ENCODE data around the gene SHISA6. TPM values are rescaled to one million over a fixed set of nuclear protein-coding genes. Genes with fewer than 3 reads are reported as not detected.

The SHISA6 gene
- total RNA-seq, 2 experiments from 2014 or later: not detected

DNA sequence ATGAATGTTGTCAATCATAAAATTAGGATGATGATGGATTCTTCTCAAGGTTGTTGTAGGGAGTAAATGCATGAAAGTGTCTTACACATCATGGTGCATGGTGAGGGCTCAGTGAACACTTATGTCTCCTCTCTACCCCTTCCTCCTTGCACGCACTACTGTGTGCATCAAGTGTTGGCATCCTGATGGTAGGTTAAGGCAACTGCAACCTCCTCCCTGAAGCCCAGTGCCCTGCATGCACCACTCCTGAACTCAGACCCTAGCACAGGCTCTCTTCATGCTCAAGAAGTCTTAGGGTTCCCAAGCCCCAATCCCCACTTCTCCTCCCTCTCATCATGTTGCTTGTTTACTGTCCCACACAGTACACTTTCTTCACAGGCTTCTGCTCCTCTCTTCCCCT, 251.5 kb downstream of the SHISA6 start:
- Mint-ChIP-seq H3K4me3 (no peak overlapping the region), H3K27me3 (ENCODE audit: low read depth) (no peaks in the 10 kb centered on the region), H3K27ac (no peak overlapping the region), H3K9me3 (ENCODE audit: insufficient read depth) (peaks cover 11% of the 10 kb centered on the region), H3K36me3 (ENCODE audit: low read depth) (no peaks in the 10 kb centered on the region), H3K4me1 (ENCODE audit: low read depth) (no peaks in the 10 kb centered on the region)
- POLR2A ChIA-PET: no interaction called here
- ATAC-seq (no peak), DNase-seq (no peak)
- CTCF ChIA-PET: no interaction called here

DNA sequence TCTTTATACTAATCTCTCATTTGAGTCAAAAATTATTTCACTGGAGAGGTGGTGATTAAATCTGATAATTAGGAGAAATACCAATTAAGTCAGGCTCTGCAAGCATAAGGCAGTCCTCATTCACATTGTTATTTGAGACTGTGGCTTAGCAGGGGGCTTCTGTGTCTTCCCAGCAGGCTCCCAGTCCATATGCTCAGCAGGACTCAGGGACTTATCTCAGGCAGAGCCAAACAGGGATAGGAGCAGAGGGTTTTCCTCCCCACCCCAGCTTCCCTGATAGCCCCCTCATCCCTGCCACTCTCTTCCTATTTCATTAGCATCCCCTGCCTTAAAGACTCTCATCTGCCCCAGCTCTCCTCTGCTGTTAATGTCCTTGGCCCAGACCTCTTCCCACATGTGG, 252.9 kb downstream of the SHISA6 start:
- no peak overlapping the region for H3K27ac Mint-ChIP-seq
- H3K36me3 Mint-ChIP-seq (ENCODE audit: low read depth): no peaks in the 10 kb centered on the region
- DNase-seq (no peak), ATAC-seq (no peak)
- no peaks in the 10 kb centered on the region for H3K4me1 Mint-ChIP-seq (ENCODE audit: low read depth)
- no peak overlapping the region for H3K4me3 Mint-ChIP-seq
- POLR2A ChIA-PET: no interaction called here
- CTCF ChIA-PET: no interaction called here
- H3K27me3 Mint-ChIP-seq (ENCODE audit: low read depth): no peaks in the 10 kb centered on the region
- peaks cover 11% of the 10 kb centered on the region for H3K9me3 Mint-ChIP-seq (ENCODE audit: insufficient read depth)

DNA sequence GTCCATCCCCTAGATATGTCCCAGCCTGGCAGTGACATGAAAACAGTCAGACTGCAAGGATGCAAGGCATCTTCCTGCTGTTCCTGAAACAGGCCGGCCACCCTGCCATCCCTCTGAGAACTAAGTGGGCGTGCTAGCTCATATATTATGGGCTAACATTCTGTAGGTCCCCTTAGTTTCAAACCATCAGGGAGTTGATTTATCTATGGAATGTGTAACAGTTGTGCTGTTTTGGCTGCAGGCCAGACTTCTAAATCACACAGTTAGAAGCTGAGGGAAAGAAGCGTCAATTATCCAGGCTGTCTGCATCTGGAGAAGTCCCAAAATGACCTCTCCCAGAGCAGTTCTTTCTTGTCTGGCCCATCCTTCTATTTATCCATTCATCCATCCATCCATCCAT, 254.6 kb downstream of the SHISA6 start:
- no peak for ATAC-seq
- no peak for DNase-seq
- H3K4me3 Mint-ChIP-seq: no peak overlapping the region
- H3K27me3 Mint-ChIP-seq (ENCODE audit: low read depth): no peaks in the 10 kb centered on the region
- H3K9me3 Mint-ChIP-seq (ENCODE audit: insufficient read depth): peaks cover 8% of the 10 kb centered on the region
- H3K27ac Mint-ChIP-seq: no peak overlapping the region
- no peaks in the 10 kb centered on the region for H3K36me3 Mint-ChIP-seq (ENCODE audit: low read depth)
- CTCF ChIA-PET: no interaction called here
- H3K4me1 Mint-ChIP-seq (ENCODE audit: low read depth): no peaks in the 10 kb centered on the region
- POLR2A ChIA-PET: no interaction called here

DNA sequence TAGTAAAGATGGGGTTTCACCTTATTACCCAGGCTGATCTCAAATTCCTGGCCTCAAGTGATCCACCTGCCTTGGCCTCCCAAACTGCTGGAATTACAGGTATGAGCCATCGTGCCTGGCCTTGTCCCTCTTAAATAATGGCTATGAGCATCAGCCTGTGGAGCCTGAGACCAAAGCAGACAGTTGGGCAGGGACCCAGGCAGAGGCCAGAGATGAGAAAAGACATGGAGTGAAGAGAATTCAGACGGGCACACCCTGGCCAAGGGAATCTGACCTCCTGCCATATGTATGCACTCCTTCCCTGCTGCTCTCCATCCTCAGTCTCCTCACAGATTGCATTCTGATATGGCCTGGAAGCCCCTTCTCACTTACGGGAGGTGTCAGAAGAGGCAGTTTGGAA, 258.9 kb downstream of the SHISA6 start:
- no peak for DNase-seq
- ChIA-PET CTCF (no interaction called here), POLR2A (no interaction called here)
- no peak overlapping the region for H3K27ac Mint-ChIP-seq
- no peaks in the 10 kb centered on the region for H3K36me3 Mint-ChIP-seq (ENCODE audit: low read depth)
- H3K4me1 Mint-ChIP-seq (ENCODE audit: low read depth): no peaks in the 10 kb centered on the region
- H3K9me3 Mint-ChIP-seq (ENCODE audit: insufficient read depth): no peaks in the 10 kb centered on the region
- no peak overlapping the region for H3K4me3 Mint-ChIP-seq
- no peak for ATAC-seq
- no peaks in the 10 kb centered on the region for H3K27me3 Mint-ChIP-seq (ENCODE audit: low read depth)

DNA sequence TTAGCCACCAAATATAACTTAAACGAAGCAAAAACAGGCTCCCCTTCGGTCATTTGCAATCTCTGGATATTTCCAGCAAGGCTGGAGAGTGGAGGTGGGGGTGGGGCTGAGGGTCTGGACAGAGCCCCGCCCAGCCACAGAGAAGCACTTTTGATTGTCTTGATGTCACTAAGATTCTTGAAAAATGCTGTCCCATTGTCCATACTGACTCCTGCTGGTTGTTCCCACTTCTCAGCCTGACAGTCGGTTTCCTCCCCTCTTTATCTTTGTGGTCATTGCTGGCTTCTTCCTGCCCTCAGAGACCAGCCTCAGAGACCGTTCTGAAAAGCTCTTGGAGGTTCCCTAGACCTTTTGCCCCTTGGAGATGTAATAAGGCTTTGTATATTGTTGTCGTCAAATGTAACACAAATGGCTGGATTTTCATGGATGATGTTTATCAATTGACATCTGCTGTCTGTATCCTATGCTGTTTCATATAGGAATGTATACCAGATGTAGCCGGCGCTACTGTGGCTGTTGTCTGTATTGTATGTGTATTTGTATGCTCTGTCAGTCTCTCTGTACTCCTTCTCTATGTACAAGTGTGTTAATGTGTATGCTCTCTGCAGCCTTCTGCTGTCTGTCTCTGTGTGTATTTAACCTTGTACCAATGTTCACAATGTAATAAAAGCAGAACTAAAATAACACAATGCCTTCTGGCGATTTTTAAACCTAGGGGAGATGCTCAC, 262.5 kb downstream of the SHISA6 start:
- Mint-ChIP-seq H3K4me1 (ENCODE audit: low read depth) (no peaks in the 10 kb centered on the region), H3K27ac (no peak overlapping the region)

DNA sequence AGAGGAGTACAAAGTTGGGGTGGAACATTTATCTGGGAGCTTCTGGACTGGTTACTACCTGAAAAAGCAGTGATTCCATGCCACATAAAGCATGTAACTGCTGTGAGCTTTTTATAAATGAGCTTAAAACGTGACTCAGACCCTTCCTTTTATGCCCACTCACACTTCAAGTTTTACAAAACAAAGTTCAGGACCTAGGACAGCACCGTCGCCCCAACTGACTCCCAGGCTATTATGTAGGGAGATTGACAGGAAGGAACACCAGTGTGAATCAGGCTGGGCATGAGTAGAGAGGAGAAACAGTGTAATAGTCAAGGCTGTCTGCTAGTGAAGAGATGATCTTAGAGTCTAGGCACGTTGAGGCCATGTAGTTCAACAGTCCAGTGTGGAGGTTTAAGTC, 265.6 kb downstream of the SHISA6 start:
- ChIA-PET CTCF (no interaction called here), POLR2A (no interaction called here)
- Mint-ChIP-seq H3K4me1 (ENCODE audit: low read depth) (no peaks in the 10 kb centered on the region), H3K9me3 (ENCODE audit: insufficient read depth) (peaks cover 9% of the 10 kb centered on the region), H3K27me3 (ENCODE audit: low read depth) (no peaks in the 10 kb centered on the region), H3K27ac (no peak overlapping the region), H3K4me3 (no peak overlapping the region), H3K36me3 (ENCODE audit: low read depth) (no peaks in the 10 kb centered on the region)
- DNase-seq (no peak), ATAC-seq (no peak)

More for the DNA sequence above, 262.5 kb downstream of the SHISA6 start:
- no peaks in the 10 kb centered on the region for H3K36me3 Mint-ChIP-seq (ENCODE audit: low read depth)
- H3K4me3 Mint-ChIP-seq: no peak overlapping the region
- ATAC-seq: no peak
- no peak for DNase-seq
- ChIA-PET CTCF (no interaction called here), POLR2A (no interaction called here)
- peaks cover 9% of the 10 kb centered on the region for H3K9me3 Mint-ChIP-seq (ENCODE audit: insufficient read depth)
- no peaks in the 10 kb centered on the region for H3K27me3 Mint-ChIP-seq (ENCODE audit: low read depth)

DNA sequence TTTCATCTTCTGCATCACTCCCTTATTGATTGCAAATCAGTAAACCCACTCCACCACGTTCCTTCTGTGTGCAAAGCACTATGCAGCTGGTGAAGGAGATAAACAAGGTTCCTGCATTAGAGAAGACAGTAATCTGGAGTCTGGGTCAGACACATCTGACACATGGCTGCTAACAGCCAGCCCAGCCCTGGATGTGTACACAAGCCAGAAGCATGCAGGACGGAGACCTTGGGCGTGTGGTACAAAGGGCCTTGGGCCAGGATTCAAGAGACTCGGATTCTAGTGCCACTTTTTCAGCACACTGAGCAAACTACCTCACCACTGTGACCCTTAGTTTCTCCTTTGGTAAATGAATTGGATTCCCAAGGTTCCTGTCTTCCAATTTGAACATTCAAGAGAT, 270.7 kb downstream of the SHISA6 start:
- ATAC-seq: no peak
- H3K27ac Mint-ChIP-seq: no peak overlapping the region
- H3K9me3 Mint-ChIP-seq (ENCODE audit: insufficient read depth): peaks cover 9% of the 10 kb centered on the region
- ChIA-PET CTCF (no interaction called here), POLR2A (no interaction called here)
- H3K4me1 Mint-ChIP-seq (ENCODE audit: low read depth): no peaks in the 10 kb centered on the region
- DNase-seq: no peak
- no peak overlapping the region for H3K4me3 Mint-ChIP-seq
- H3K27me3 Mint-ChIP-seq (ENCODE audit: low read depth): no peaks in the 10 kb centered on the region
- no peaks in the 10 kb centered on the region for H3K36me3 Mint-ChIP-seq (ENCODE audit: low read depth)

DNA sequence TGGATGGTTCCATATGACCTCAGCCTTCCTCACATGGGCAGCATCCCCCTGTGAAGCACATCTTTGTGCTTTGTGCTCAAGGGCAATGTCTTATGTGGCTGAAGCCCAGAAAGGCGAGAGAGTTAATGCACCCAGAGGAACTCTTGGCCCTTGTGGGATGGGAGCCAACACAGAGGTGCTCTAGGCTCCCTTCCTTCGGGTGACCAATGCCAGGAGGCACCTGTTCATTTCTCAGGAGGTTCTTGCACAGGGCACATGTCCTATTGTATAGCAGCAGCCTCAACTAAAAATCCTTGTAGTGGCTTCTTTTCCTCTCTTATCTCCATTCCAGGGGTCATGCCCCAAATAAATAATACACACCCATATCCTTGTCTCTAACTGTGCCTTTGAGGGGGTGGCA, 273.6 kb downstream of the SHISA6 start:
- ATAC-seq (no peak), DNase-seq (no peak)
- no peaks in the 10 kb centered on the region for H3K9me3 Mint-ChIP-seq (ENCODE audit: insufficient read depth)
- no peaks in the 10 kb centered on the region for H3K4me1 Mint-ChIP-seq (ENCODE audit: low read depth)
- ChIA-PET POLR2A (no interaction called here), CTCF (interaction anchor here (0.6 kb wide), 1 partner anchor 33 kb away, joined by 3 read pairs; no protein-coding TSS in a partner anchor)
- no peak overlapping the region for H3K27ac Mint-ChIP-seq
- no peak overlapping the region for H3K4me3 Mint-ChIP-seq
- no peaks in the 10 kb centered on the region for H3K36me3 Mint-ChIP-seq (ENCODE audit: low read depth)
- no peaks in the 10 kb centered on the region for H3K27me3 Mint-ChIP-seq (ENCODE audit: low read depth)

DNA sequence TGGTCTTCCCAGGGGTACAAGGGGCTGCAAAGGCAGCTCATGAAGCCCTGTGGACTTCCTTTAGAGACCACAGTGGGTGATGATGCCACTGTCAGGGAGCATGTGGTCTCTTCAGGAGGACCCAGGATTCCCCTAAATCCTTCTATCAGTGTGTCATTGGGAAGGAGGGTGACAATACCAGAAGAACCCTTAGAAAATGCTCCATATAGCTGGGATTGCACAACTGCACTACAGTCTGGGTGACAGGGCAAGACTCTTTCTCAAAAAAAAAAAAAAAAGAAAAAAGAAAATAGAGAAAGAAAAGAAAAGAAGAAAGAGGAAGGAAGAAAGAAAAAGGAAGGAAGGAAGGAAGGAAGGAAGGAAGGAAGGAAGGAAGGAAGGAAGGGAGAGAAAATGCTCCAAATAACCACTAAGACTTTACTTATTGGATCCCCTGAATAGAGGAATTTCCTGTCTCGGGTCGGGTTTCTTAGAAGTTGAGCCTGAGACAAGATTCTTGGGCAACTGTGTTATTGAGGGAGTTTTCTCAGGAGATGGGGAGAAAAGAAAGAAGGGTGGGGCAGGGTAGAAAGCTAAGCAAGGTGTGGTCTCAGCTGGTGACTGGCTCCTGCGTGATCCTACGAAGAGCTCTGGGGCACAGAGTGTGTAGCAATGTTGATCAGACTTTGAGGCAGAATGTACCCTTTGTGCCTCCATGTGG, 274.1 kb downstream of the SHISA6 start:
- POLR2A ChIA-PET: no interaction called here
- no peaks in the 10 kb centered on the region for H3K36me3 Mint-ChIP-seq (ENCODE audit: low read depth)
- no peaks in the 10 kb centered on the region for H3K9me3 Mint-ChIP-seq (ENCODE audit: insufficient read depth)
- CTCF ChIA-PET: no interaction called here
- ATAC-seq: no peak
- no peak overlapping the region for H3K27ac Mint-ChIP-seq
- H3K27me3 Mint-ChIP-seq (ENCODE audit: low read depth): no peaks in the 10 kb centered on the region
- H3K4me1 Mint-ChIP-seq (ENCODE audit: low read depth): no peaks in the 10 kb centered on the region
- H3K4me3 Mint-ChIP-seq: no peak overlapping the region
- DNase-seq: no peak

DNA sequence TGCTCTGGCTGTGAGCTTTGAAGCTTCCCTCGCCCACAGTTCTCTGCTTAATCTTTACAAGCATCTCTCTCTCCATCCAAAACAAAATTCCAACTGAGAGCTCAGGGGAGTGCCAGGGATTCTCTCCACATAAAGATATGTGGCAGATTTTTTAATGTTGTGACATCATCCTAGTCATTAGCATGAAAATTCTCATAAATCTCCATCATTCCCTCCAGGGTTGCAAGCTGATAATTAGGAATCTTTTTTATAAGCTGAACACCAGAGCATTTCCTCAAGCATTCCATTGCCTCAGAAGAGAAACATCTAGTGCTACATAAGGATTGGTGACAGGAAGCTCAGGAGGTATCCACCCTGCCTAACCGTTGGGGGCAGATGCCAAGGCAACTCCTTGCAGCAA, 274.9 kb downstream of the SHISA6 start:
- no peak for DNase-seq

DNA sequence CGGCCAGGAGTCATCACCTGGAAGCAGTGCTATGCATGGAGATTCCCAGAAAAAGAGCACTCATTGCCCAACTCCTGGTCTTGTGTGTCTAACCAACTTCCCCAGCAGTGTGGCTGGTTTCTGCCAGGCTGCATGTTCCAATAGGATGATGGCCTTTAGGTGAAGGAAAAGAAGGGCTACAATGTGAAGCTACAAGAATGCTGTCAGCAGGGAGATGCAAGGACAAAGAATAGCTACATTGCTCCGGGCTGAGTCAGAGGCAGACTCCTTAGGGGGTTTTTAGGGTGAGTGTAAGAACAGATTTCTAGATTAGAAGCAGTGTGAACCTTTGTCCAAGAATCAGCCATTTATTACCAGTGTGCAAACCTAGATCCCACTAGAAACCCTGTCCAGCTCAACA, 294.2 kb downstream of the SHISA6 start:
- no peaks in the 10 kb centered on the region for H3K27me3 Mint-ChIP-seq (ENCODE audit: low read depth)
- DNase-seq (no peak), ATAC-seq (no peak)
- H3K27ac Mint-ChIP-seq: no peak overlapping the region
- ChIA-PET CTCF (interaction anchor here (1.2 kb wide), 1 partner anchor 8 kb away, joined by 3 read pairs; no protein-coding TSS in a partner anchor), POLR2A (no interaction called here)
- no peaks in the 10 kb centered on the region for H3K4me1 Mint-ChIP-seq (ENCODE audit: low read depth)
- no peak overlapping the region for H3K4me3 Mint-ChIP-seq
- peaks cover 18% of the 10 kb centered on the region for H3K9me3 Mint-ChIP-seq (ENCODE audit: insufficient read depth)
- H3K36me3 Mint-ChIP-seq (ENCODE audit: low read depth): no peaks in the 10 kb centered on the region

More for the DNA sequence above, 274.9 kb downstream of the SHISA6 start:
- no peaks in the 10 kb centered on the region for H3K27me3 Mint-ChIP-seq (ENCODE audit: low read depth)
- no peak for ATAC-seq
- POLR2A ChIA-PET: no interaction called here
- H3K9me3 Mint-ChIP-seq (ENCODE audit: insufficient read depth): no peaks in the 10 kb centered on the region
- H3K4me3 Mint-ChIP-seq: no peak overlapping the region
- no peaks in the 10 kb centered on the region for H3K4me1 Mint-ChIP-seq (ENCODE audit: low read depth)
- CTCF ChIA-PET: no interaction called here
- no peaks in the 10 kb centered on the region for H3K36me3 Mint-ChIP-seq (ENCODE audit: low read depth)
- no peak overlapping the region for H3K27ac Mint-ChIP-seq

DNA sequence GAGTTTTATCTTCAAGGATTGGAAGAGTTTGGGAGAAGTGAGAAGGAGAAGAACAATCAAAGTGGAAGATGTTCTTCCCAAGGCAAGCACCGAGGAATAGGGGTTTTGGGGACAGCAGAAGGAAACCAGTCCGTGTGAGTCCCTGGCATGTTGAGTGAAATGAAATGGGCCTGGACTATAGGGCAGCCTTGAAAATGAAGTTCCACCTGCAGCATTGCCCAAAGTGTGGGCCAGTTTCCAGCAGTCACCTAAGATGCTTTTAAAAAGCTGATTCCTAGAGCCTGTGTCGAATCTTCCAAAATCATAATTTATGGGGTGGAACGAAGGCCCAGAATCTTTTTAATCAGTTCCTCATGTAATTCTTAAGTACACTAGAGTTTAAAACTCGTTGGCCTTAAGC, 297.4 kb downstream of the SHISA6 start:
- CTCF ChIA-PET: no interaction called here
- Mint-ChIP-seq H3K4me3 (no peak overlapping the region), H3K27me3 (ENCODE audit: low read depth) (no peaks in the 10 kb centered on the region), H3K9me3 (ENCODE audit: insufficient read depth) (peaks cover 10% of the 10 kb centered on the region), H3K4me1 (ENCODE audit: low read depth) (no peaks in the 10 kb centered on the region), H3K27ac (no peak overlapping the region), H3K36me3 (ENCODE audit: low read depth) (no peaks in the 10 kb centered on the region)
- POLR2A ChIA-PET: no interaction called here
- ATAC-seq (no peak), DNase-seq (no peak)

DNA sequence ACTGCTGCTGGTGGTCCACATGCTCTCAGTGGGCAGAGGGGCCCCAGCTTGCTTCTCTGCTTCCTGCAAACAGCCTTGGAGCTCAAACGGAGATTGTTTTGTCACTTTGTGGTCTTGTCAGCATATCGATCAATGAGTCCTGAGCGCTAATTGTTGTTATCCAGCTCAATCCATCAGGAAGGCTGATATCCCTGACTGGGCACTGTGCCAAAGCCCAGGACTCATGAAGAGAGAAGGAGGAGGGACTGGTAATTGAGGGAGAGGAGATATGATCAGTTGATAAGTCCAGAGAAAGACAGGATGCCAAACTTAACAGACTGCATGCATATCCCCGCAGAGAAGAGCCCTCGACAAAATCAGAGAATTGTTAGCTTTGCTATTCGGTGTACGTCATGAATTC, 298.6 kb downstream of the SHISA6 start:
- H3K4me1 Mint-ChIP-seq (ENCODE audit: low read depth): no peaks in the 10 kb centered on the region
- H3K4me3 Mint-ChIP-seq: no peak overlapping the region
- H3K27me3 Mint-ChIP-seq (ENCODE audit: low read depth): no peaks in the 10 kb centered on the region
- ChIA-PET CTCF (no interaction called here), POLR2A (no interaction called here)
- peaks cover 5% of the 10 kb centered on the region for H3K9me3 Mint-ChIP-seq (ENCODE audit: insufficient read depth)
- H3K36me3 Mint-ChIP-seq (ENCODE audit: low read depth): no peaks in the 10 kb centered on the region
- DNase-seq (no peak), ATAC-seq (no peak)
- H3K27ac Mint-ChIP-seq: no peak overlapping the region
